Activated CD8-positive, alpha-beta T cell treated with anti-CD3 and anti-CD28 coated beads for 36 hours (primary cell): ENCODE measurements around the gene SLC16A11. TPM values are rescaled to one million over a fixed set of nuclear protein-coding genes. Genes with fewer than 3 reads are reported as not detected.

Source experiments
- ATAC-seq: fragments of 200-7000 bp; cut with Tn5 transposase; one replicate; pipeline ENCODE4 v1.10.0; 2021; ENCODE audit warnings: mild to moderate bottlenecking, moderate library complexity
- CTCF ChIA-PET: fragments of 350-600 bp; sonication (Branson Sonifier 250); formaldehyde crosslinking; loops from one replicate; lab custom pipeline; 2021; ENCODE audit warnings: antibody characterized with exemption; lab: Charles Lee
- POLR2A ChIA-PET: fragments of 350-600 bp; sonication (Branson Sonifier 250); formaldehyde crosslinking; loops from one replicate; lab custom pipeline; 2021; ENCODE audit warnings: antibody characterized with exemption; lab: Charles Lee
- DNase-seq: peaks from one replicate; pipeline ENCODE4 v3.0.0-alpha.2; 2020
- H3K27ac Mint-ChIP-seq: one replicate; pipeline ENCODE4 v1.8.0; 2021; ENCODE audit warnings: mild to moderate bottlenecking, mixed read lengths
- H3K27me3 Mint-ChIP-seq: one replicate; pipeline ENCODE4 v1.8.0; 2021; ENCODE audit warnings: mixed read lengths
- H3K36me3 Mint-ChIP-seq: one replicate; pipeline ENCODE4 v1.8.0; 2021; ENCODE audit warnings: low read depth, mixed read lengths
- H3K4me1 Mint-ChIP-seq: one replicate; pipeline ENCODE4 v1.8.0; 2021; ENCODE audit warnings: low read depth, mixed read lengths
- H3K4me3 Mint-ChIP-seq: one replicate; pipeline ENCODE4 v1.8.0; 2021; ENCODE audit warnings: mild to moderate bottlenecking, moderate library complexity, mixed read lengths
- H3K9me3 Mint-ChIP-seq: one replicate; pipeline ENCODE4 v1.8.0; 2021; ENCODE audit warnings: mixed read lengths
- CTCF ChIP-seq: fragments of 200-600 bp; IDR thresholded peaks from one replicate; pipeline ENCODE4 v1.8.0; 2022; ENCODE audit warnings: antibody characterized with exemption, mild to moderate bottlenecking
- intact Hi-C: fragments of 100-400 bp; cut with micrococcal nuclease; formaldehyde crosslinking; loops from one replicate; pipeline ENCODE4 v1.10.0; 2022
- total RNA-seq, 2 experiments: library from RNA; stranded (reverse); gene quantifications; one replicate each; pipeline ENCODE4 v1.2.3, GENCODE V29; 2021

Gene SLC16A11
- total RNA-seq, 2 experiments from 2014 or later, result 3.1 to 3.4 TPM

DNA sequence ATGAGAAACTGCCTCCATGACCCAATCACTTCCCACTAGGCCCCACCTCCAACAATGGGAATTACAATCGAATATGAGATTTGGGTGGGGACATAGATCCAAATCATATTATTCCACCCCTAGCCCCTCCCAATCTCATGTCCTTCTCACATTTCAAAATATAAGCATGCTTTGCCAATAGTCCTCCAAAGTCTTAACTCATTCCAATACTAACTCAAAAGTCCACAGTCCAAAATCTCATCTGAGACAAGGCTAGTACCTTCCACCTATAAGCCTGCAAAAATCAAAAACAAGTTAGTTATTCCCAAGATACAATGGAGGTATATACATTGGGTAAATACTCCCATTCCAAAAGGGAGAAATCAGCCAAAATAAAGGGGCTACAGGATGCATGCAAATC lies 23.3 kb upstream of the SLC16A11 start:
- POLR2A ChIA-PET, result no interaction called here
- Mint-ChIP-seq H3K27me3 (peaks cover 8% of the 10 kb centered on the region), H3K27ac (no peak overlapping the region), H3K36me3 (no peaks in the 10 kb centered on the region), H3K4me3 (no peak overlapping the region), H3K4me1 (no peaks in the 10 kb centered on the region), H3K9me3 (peaks cover 14% of the 10 kb centered on the region)
- CTCF ChIA-PET, result interaction anchor here (0.6 kb wide), 1 partner anchor 15 kb away, joined by 3 read pairs; no protein-coding TSS in a partner anchor
- no peak for ATAC-seq
- intact Hi-C loops, result no loop called here
- no peak for DNase-seq
- TF ChIP-seq CTCF, result no peak

DNA sequence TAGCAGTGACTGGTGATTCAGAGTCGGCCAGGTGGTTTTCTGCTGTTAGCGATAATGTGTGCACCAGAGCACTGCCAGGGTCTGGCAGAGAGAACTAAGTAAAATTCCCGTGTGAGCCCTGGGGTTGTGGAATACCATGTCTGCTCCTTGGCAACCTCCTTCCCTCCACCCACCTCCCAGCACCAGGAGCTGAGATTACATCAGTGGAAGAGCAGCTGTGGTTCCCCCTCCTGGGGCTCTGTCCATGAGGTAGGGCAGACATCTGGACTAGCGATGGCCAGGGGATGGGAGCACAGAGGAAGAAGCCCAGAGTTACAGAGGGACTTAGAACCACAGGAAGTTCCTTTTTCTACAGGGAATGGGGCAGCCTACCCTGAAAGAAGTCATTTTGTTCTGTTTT lies 20.4 kb upstream of the SLC16A11 start:
- ATAC-seq (no peak), DNase-seq (no peak)
- TF ChIP-seq CTCF, result no peak
- peaks cover 12% of the 10 kb centered on the region for H3K4me1 Mint-ChIP-seq
- H3K27ac Mint-ChIP-seq, result no peak overlapping the region
- intact Hi-C loops, result no loop called here
- no peaks in the 10 kb centered on the region for H3K36me3 Mint-ChIP-seq
- CTCF ChIA-PET, result interaction anchor here (1.1 kb wide), 1 partner anchor 12 kb away, joined by 6 read pairs; no protein-coding TSS in a partner anchor
- H3K9me3 Mint-ChIP-seq, result peaks cover 14% of the 10 kb centered on the region
- POLR2A ChIA-PET, result no interaction called here
- no peak overlapping the region for H3K4me3 Mint-ChIP-seq
- peaks cover 10% of the 10 kb centered on the region for H3K27me3 Mint-ChIP-seq

- peak overlapping the region; percentile 22 for H3K27ac Mint-ChIP-seq
- no peak for ATAC-seq
- POLR2A ChIA-PET, result no interaction called here
Observed at GRCh38 chr17:7063518-7064094, 19.7 kb upstream of the SLC16A11 start.

GRCh38 chr17:7060165-7060891 lies 16.4 kb upstream of the SLC16A11 start:
- DNase-seq, result peak; percentile 74
- Mint-ChIP-seq H3K27me3 (peaks cover 10% of the 10 kb centered on the region), H3K4me1 (peaks cover 18% of the 10 kb centered on the region), H3K9me3 (no peaks in the 10 kb centered on the region), H3K27ac (peak overlapping the region; percentile 85), H3K36me3 (no peaks in the 10 kb centered on the region), H3K4me3 (no peak overlapping the region)
- intact Hi-C loops, result no loop called here
- ChIA-PET CTCF (interaction anchor here (0.6 to 1.5 kb wide), 8 partner anchors 9 to 262 kb away, joined by 3 to 8 read pairs (median 3); no protein-coding TSS in a partner anchor), POLR2A (interaction anchor here (1.1 kb wide), 1 partner anchor 14 kb away, joined by 3 read pairs; no protein-coding TSS in a partner anchor)
- ATAC-seq, result peak; percentile 92
- TF ChIP-seq CTCF, result no peak

More at GRCh38 chr17:7063518-7064094, 19.7 kb upstream of the SLC16A11 start:
- TF ChIP-seq CTCF, result no peak
- H3K27me3 Mint-ChIP-seq, result peaks cover 10% of the 10 kb centered on the region
- no peak overlapping the region for H3K4me3 Mint-ChIP-seq
- H3K4me1 Mint-ChIP-seq, result peaks cover 18% of the 10 kb centered on the region
- intact Hi-C loops, result no loop called here
- H3K9me3 Mint-ChIP-seq, result peaks cover 9% of the 10 kb centered on the region
- CTCF ChIA-PET, result interaction anchor here (0.9 to 1.2 kb wide), 3 partner anchors 18 to 73 kb away, joined by 3 to 4 read pairs (median 3); no protein-coding TSS in a partner anchor
- H3K36me3 Mint-ChIP-seq, result no peaks in the 10 kb centered on the region
- DNase-seq, result no peak
